Brain microvascular endothelial cell (primary cell): Measurements from ENCODE around the gene CYBB.

Source experiments
- DNase-seq: peaks from one replicate; pipeline ENCODE4 v3.0.0-alpha.2; 2020
- H3K27ac ChIP-seq: fragments of 250-450 bp; sonication (Bioruptor Pico); 2 replicates; pipeline ENCODE4 v1.5.1; 2020; ENCODE audit warnings: mild to moderate bottlenecking, moderate library complexity
- H3K27me3 ChIP-seq: fragments of 250-450 bp; sonication (Bioruptor Pico); replicated peaks from 2 replicates; pipeline ENCODE4 v1.5.1; 2020; ENCODE audit warnings: mild to moderate bottlenecking
- H3K36me3 ChIP-seq: fragments of 250-450 bp; sonication (Bioruptor Pico); replicated peaks from 2 replicates; pipeline ENCODE4 v1.5.1; 2020; ENCODE audit warnings: mild to moderate bottlenecking
- H3K4me3 ChIP-seq: 2 replicates; pipeline ENCODE4 v1.5.1; 2011; ENCODE audit warnings: low read depth, mild to moderate bottlenecking, control low read depth, low read length, moderate library complexity
- CTCF ChIP-seq: IDR thresholded peaks from 2 replicates; pipeline ENCODE4 v1.5.1; 2011; ENCODE audit warnings: low read depth, mild to moderate bottlenecking, moderate library complexity, low read length, control low read depth, inconsistent platforms; ENCODE audit errors: missing control alignments
- in situ Hi-C: cut with HindIII; loops from 2 replicates; pipeline ENCODE4 v1.10.0; 2017; ENCODE audit warnings: low sequenced_read_pairs, low pct_ligation_motif_present

CYBB gene

DNA sequence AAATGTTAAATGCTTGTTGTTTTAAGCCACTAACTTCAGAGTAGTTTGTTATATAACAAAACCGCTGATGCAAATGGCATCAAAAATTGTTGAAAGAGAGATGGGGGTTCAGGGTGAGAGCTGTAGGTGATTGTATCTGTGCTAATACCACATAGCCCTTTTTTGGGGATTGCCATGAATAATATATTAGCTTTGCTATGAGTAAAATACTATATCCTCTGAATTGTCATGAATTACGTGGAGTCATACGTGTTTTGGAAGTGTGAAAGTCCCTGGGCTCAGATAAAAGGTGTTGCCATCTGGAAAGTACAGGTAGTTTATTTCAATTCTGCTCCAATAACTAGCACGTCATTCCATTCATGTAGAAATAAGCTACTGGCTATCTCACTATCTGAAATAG is 36.9 kb downstream of the CYBB start:
- TF ChIP-seq CTCF, result no peak
- no peak for DNase-seq
- H3K27me3 ChIP-seq, result no peaks in the 10 kb centered on the region
- H3K27ac ChIP-seq, result no peak overlapping the region
- H3K36me3 ChIP-seq, result no peaks in the 10 kb centered on the region
- in situ Hi-C loops, result no loop called here
- no peak overlapping the region for H3K4me3 ChIP-seq

- no peaks in the 10 kb centered on the region for H3K36me3 ChIP-seq
- no peaks in the 10 kb centered on the region for H3K27me3 ChIP-seq
- TF ChIP-seq CTCF, result no peak
- in situ Hi-C loops, result no loop called here
- H3K4me3 ChIP-seq, result no peak overlapping the region
- no peak for DNase-seq
- H3K27ac ChIP-seq, result no peak overlapping the region
These were observed 37.3 kb downstream of the CYBB start for GRCh38 chrX:37817176-37817575.

GRCh38 chrX:37817579-37817978 is 37.7 kb downstream of the CYBB start:
- Histone ChIP-seq H3K36me3 (no peaks in the 10 kb centered on the region), H3K27me3 (no peaks in the 10 kb centered on the region), H3K4me3 (no peak overlapping the region), H3K27ac (no peak overlapping the region)
- TF ChIP-seq CTCF, result no peak
- DNase-seq, result no peak
- in situ Hi-C loops, result no loop called here

- Histone ChIP-seq H3K27me3 (no peaks in the 10 kb centered on the region), H3K4me3 (no peak overlapping the region), H3K36me3 (no peaks in the 10 kb centered on the region), H3K27ac (no peak overlapping the region)
- TF ChIP-seq CTCF, result no peak
- DNase-seq, result no peak
- in situ Hi-C loops, result no loop called here
These were observed 38.2 kb downstream of the CYBB start for GRCh38 chrX:37818031-37818430.

DNA sequence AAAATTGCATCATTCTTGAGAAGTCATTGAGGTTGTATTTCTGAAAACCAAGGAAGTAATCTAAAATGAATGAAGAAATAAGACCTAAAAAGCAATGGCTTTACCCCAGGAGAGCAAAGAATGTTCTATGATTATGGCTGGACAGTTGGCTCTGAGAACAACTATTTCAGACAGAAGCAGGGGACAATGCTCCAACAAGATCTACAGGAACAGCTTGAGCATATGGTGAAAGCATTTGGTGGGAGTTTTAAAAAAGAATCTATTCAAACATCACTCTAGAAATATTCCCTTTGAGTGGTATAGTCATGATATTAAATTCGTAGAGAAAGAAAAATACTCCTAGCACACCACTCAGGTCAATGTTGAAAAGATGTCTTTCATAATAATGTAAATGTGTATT is 40.8 kb downstream of the CYBB start:
- no peaks in the 10 kb centered on the region for H3K36me3 ChIP-seq
- no peak for TF ChIP-seq CTCF
- H3K4me3 ChIP-seq, result no peak overlapping the region
- no peak overlapping the region for H3K27ac ChIP-seq
- H3K27me3 ChIP-seq, result no peaks in the 10 kb centered on the region
- no peak for DNase-seq
- in situ Hi-C loops, result no loop called here

GRCh38 chrX:37824491-37825214 is 44.8 kb downstream of the CYBB start:
- no peak overlapping the region for H3K4me3 ChIP-seq
- TF ChIP-seq CTCF, result no peak
- H3K36me3 ChIP-seq, result no peaks in the 10 kb centered on the region
- in situ Hi-C loops, result no loop called here
- H3K27me3 ChIP-seq, result no peaks in the 10 kb centered on the region
- H3K27ac ChIP-seq, result no peak overlapping the region
- DNase-seq, result no peak
